Peyer's patch (tissue), 4 donors: Measurements from ENCODE around the gene OBP2B.
"Not testable (repeated sequence)": the region's sequence is repeated elsewhere in the genome, so short reads cannot be mapped to it uniquely, and the experiment has no call there.

Experiments
- CTCF ChIP-seq, 6 experiments: fragments of 450-650 bp in 4 of 6; fragments of 200-600 bp in 2 of 6; sonication (generic) in 1 of 6; IDR thresholded peaks; one replicate each; pipeline ENCODE4 v1.5.1; 2017 to 2019; ENCODE audit warnings: antibody characterized with exemption in 6 of 6, mild to moderate bottlenecking in 3 of 6, moderate library complexity in 1 of 6
- POLR2A ChIP-seq, 2 donors: fragments of 450-650 bp; IDR thresholded peaks; one replicate each; pipeline ENCODE4 v1.5.1; 2017; ENCODE audit warnings: antibody characterized with exemption in 2 of 2, mild to moderate bottlenecking in 2 of 2, moderate library complexity in 2 of 2

DNA sequence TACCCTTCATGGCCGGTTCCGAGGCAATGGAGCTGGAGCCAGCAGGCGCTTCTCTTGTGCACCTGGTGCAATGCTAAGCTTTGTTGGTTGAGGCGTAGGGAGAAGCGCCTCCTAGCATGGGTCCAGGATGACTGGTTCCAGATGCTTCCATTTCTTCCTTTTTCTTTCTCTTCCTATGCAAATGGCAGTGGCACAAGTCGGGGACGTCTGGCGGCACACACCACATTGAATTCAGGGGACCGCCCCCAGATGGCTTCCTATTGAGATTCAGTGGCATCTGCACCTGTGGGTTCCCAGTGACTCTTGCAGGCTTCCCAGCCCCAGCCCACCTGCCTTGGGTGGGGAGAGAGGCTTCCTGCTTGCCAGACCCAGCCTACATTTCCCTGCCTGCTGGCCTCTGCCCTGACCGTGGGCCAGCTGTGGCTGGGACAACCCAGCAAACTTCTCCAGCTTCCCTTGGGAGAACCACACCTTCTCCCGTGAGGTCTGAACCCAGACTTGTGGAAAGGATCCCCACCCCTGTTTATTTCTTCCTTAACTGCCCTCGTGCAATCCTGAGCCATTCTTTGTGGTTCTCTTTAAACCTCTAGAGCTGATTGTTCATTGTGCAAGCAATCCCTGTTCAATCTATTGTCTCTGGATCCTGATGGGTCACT is 8.4 kb upstream of the OBP2B start:
- TF ChIP-seq CTCF, POLR2A (IDR thresholded peaks at IDR 0.05): not testable (repeated sequence)
